Neutrophil (primary cell): ENCODE data around the gene LRMDA.

Source experiments
- H3K27ac ChIP-seq: fragments of 200-600 bp; sonication (generic); 2 replicates; pipeline ENCODE4 v1.5.1; 2016; ENCODE audit warnings: mild to moderate bottlenecking, moderate library complexity
- H3K27me3 ChIP-seq: fragments of 200-600 bp; sonication (generic); 2 replicates; pipeline ENCODE4 v1.6.0; 2016; ENCODE audit warnings: mild to moderate bottlenecking
- H3K36me3 ChIP-seq: fragments of 200-600 bp; sonication (generic); 2 replicates; pipeline ENCODE4 v1.5.1; 2017
- H3K4me1 ChIP-seq, 2 experiments: fragments of 200-600 bp in 1 of 2; sonication (generic) in 1 of 2; 1 replicate in 1 of 2; 2 replicates in 1 of 2; pipeline versions ENCODE4 v1.5.1 to v1.6.1; 2013 to 2016; ENCODE audit warnings: low read depth in 1 of 2, low read length in 1 of 2, mild to moderate bottlenecking in 1 of 2, moderate library complexity in 1 of 2; ENCODE audit not compliant: control insufficient read depth in 1 of 2, insufficient read depth in 1 of 2
- H3K4me3 ChIP-seq, 2 experiments: fragments of 200-600 bp in 1 of 2; sonication (generic) in 1 of 2; 1 replicate in 1 of 2; 2 replicates in 1 of 2; pipeline ENCODE4 v1.5.1; 2013 to 2016; ENCODE audit warnings: low read depth in 1 of 2, low read length in 1 of 2, mild to moderate bottlenecking in 1 of 2, moderate library complexity in 1 of 2
- H3K9me3 ChIP-seq: fragments of 200-600 bp; sonication (generic); 2 replicates; pipeline ENCODE4 v1.5.1; 2016
- TF ChIP-seq, protein P1 (sequence below): fragments of 200-600 bp; sonication (generic); IDR thresholded peaks from 2 replicates; pipeline ENCODE4 v1.5.1; 2016; ENCODE audit warnings: antibody characterized with exemption

LRMDA gene

DNA sequence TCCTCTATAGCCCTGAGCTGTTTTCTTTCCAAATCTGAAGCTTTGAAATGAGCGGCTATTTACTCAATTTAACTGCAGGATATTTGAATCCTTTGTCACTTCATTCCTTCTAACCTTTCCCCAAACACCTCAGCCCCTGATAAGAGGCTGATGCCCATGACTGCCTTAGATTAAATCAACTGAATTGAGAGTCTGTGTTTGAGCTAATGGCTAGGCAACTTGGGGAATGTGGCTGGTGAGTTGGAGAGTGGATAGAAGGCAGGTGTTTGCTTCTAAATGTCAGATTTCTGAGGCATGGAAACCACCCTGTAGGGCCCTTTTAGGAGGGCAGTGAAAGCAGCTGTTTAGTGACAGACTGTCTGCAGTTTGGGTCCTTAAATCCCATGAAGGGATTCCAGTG lies 759.9 kb downstream of the LRMDA start:
- TF ChIP-seq, protein P1, sequence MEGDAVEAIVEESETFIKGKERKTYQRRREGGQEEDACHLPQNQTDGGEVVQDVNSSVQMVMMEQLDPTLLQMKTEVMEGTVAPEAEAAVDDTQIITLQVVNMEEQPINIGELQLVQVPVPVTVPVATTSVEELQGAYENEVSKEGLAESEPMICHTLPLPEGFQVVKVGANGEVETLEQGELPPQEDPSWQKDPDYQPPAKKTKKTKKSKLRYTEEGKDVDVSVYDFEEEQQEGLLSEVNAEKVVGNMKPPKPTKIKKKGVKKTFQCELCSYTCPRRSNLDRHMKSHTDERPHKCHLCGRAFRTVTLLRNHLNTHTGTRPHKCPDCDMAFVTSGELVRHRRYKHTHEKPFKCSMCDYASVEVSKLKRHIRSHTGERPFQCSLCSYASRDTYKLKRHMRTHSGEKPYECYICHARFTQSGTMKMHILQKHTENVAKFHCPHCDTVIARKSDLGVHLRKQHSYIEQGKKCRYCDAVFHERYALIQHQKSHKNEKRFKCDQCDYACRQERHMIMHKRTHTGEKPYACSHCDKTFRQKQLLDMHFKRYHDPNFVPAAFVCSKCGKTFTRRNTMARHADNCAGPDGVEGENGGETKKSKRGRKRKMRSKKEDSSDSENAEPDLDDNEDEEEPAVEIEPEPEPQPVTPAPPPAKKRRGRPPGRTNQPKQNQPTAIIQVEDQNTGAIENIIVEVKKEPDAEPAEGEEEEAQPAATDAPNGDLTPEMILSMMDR, result no peak
- no peak overlapping the region for H3K4me3 ChIP-seq
- H3K9me3 ChIP-seq, result no peaks in the 10 kb centered on the region
- peaks cover 3 to 5% of the 10 kb centered on the region in 2 experiments for H3K4me1 ChIP-seq
- H3K27me3 ChIP-seq, result no peaks in the 10 kb centered on the region
- no peaks in the 10 kb centered on the region for H3K36me3 ChIP-seq
- H3K27ac ChIP-seq, result no peak overlapping the region

DNA sequence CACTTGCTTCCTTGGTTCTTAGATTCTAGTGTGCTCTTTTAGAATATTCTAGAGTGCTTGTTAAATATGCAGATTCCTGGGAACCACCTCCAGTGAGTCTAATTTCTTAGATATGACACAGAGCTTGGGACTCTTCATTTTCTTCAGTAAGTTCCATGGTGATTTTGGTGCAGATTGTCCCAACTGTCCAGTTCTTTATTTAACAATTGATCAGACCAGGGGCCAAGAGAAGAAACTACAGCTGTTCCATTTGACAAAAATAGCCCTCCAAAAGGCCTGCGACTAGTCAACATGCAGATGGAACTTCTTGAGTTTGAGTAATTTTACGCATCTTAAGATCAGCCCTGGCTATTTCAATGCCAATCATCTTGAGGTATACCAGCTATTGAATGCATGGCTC lies 760.7 kb downstream of the LRMDA start:
- Histone ChIP-seq H3K4me3 (no peak overlapping the region), H3K27me3 (no peaks in the 10 kb centered on the region), H3K4me1 (peaks cover 3 to 5% of the 10 kb centered on the region in 2 experiments), H3K27ac (no peak overlapping the region), H3K36me3 (no peaks in the 10 kb centered on the region), H3K9me3 (no peaks in the 10 kb centered on the region)
- TF ChIP-seq, protein P1, result no peak

DNA sequence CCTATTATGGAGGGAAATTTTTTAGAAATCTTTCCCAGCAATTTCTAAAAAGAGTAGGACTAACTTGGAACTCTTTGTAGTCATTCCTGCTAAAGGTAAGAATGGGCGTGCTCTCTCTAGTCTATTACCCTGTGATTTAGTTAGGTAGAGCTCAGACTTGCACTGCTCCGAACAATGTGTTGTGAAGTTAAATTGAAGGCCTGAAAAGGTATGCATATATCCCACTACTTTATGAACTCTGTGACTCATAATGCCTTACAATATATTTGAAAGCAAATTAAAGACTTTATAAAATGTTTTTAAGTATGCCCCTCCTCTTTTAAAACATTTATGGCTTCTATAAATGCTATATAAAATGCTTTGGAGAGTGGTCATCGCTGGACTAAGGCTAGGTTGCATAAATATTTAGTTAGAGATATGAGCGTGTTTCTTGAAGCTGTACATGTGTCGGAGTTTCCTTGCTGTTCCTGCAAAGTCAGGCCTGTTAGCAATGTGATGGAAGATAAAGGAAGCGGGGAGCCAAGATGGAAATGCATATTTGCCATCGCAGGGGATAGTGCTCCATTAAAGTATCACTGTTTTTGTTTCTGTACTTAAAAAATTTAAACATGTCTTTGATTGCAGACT lies 761.4 kb downstream of the LRMDA start:
- Histone ChIP-seq H3K36me3 (no peaks in the 10 kb centered on the region), H3K9me3 (no peaks in the 10 kb centered on the region), H3K27ac (no peak overlapping the region), H3K4me3 (no peak overlapping the region), H3K4me1 (peaks cover 3 to 5% of the 10 kb centered on the region in 2 experiments), H3K27me3 (no peaks in the 10 kb centered on the region)
- TF ChIP-seq, protein P1, result no peak

DNA sequence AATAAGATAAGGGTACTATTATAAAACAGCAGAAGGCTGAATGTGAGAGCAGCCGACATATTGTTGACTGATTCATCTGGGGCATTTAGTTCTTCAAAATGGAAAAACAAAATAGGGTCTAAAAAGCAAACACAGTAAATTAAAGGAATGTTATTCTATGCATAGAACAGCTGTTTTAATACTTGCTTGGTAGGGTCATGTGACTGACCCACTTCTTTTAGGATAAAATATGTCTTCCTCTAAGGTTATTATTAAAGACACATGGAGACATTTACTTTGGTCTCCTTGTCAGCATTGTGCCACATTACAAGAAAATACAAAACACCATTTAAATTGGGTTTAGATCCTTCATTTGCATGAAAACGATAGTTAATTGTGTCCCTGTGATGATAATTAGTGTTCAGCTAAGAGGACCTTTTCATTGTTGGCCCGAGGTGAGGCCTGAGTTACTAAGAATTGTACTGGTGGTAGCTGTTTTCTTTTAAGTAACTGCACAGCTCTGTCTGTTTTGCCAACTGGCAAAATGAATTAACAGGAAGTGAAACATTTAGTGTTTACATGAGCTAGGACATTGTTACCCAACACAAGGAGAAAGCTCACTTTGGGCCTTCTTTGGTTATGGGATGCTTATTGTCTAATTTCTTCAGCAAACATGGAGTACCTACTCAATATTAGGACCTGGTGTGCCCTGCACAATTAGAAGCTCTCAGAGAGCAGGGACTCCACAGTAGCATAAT lies 764.4 kb downstream of the LRMDA start:
- Histone ChIP-seq H3K9me3 (no peaks in the 10 kb centered on the region), H3K36me3 (no peaks in the 10 kb centered on the region), H3K4me3 (no peak overlapping the region), H3K27me3 (no peaks in the 10 kb centered on the region), H3K4me1 (peaks cover 3 to 5% of the 10 kb centered on the region in 2 experiments), H3K27ac (no peak overlapping the region)
- TF ChIP-seq, protein P1, result no peak

DNA sequence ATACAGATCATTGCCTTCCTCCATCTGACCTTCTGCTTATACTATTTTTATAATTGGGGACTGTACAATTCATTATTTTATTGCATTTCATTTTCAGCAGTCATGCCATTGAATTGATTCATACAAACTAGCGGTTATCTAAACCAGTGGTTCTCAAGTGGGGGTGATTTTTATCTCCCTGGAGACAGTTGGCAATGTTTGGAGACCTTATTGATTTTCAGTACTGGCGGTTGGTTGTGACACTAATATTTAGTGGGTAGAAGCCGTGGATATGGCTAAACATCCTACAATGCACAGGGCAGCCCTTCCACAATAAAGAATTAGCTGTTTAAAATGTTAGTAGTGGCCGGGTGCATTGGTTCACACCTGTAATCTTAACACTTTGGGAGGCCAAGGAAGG lies 765.9 kb downstream of the LRMDA start:
- no peak overlapping the region for H3K27ac ChIP-seq
- TF ChIP-seq, protein P1, result no peak
- no peak overlapping the region for H3K4me3 ChIP-seq
- no peaks in the 10 kb centered on the region for H3K36me3 ChIP-seq
- peaks cover 3 to 5% of the 10 kb centered on the region in 2 experiments for H3K4me1 ChIP-seq
- no peaks in the 10 kb centered on the region for H3K9me3 ChIP-seq
- H3K27me3 ChIP-seq, result no peaks in the 10 kb centered on the region
